CD4-positive, alpha-beta T cell treated with Interleukin-17A for 4 hours (primary cell): Measurements from ENCODE around the gene SFTPB.
"Not testable (repeated sequence)": the region's sequence is repeated elsewhere in the genome, so short reads cannot be mapped to it uniquely, and the experiment has no call there.

Experiments
- DNase-seq: peaks from one replicate; pipeline ENCODE4 v3.0.0-alpha.2; 2020; ENCODE audit warnings: mixed read lengths

SFTPB gene

DNA sequence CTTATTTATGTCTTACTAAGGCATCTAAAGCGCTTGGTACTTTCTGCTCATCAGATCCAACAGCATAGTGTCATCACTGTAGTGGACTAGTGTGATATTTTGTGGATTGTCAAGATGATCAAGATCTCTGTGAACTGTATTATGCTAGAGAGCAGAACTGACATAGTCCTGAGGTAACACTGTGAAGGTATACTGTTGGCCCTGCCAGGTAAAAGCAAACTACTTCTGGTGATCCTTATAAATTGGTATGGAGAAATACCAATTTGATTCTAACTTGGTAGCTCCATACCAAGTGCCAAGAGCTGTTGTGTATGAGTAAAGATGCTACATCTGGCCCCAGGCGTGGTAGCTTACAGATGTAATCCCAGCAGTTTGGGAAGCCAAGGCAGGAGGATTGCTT, 15.9 kb downstream of the SFTPB start:
- DNase-seq, result no peak

DNA sequence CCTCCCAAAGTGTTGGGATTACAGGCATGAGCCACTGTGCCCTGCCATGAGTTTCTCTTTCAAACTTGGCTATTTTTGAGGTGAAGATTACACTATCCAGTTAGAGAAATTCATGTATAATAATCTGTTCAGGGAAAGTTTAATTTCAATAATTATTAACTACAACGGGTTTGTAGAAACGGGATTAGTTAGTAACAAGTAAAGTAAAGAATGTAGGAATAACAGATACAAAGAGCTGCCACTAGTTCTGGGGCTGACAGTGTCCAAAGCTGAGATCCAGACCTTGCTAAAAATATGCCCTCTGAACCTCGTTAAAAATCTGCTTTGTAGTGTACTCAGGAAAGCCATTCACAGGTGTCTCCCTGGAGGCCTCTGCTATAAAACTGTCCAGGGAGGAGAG, 16.9 kb downstream of the SFTPB start:
- no peak for DNase-seq

- DNase-seq, result no peak
These were observed 17.5 kb downstream of the SFTPB start for GRCh38 chr2:85650456-85650855.

GRCh38 chr2:85649201-85650190, 18.5 kb downstream of the SFTPB start:
- no peak for DNase-seq

DNA sequence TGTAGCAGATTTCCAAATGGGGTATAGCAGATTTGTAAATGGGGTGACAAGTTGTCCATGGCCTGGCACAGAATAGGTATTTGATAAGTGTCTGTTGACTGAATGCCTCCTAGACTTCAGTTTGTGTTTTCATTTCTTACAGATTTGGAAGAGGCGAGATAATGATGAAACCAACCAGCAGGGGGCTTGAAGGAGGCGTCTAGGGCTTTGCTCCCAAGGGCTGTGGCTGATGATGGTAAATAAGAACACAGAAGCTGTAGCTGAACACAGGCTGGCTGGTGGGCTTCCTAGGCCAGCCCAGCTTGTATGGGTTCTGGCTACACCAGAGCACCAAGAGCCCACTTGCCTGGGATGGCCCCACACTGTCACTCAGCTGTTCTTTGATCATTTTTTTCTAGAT, 19.4 kb downstream of the SFTPB start:
- DNase-seq, result no peak

GRCh38 chr2:85647823-85648526, 20.0 kb downstream of the SFTPB start:
- no peak for DNase-seq

DNA sequence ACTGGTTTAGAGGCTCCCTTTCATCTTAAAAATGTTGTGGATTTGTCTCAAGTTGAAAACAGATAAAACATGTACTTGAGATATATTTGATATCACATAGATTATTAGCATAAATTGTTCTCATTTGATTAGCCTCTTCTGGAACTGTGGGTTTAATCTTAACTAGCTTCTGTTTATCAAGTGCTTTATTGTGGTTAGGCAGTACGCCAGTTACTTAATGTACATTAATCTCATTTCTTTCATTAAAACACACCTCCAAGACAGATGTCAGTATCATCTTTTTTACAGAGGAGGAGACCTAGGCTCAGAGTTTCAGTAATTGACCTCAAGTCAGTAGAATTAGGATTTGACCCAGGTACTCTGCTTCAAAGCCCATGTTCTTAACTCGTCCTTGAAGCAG, 21.8 kb downstream of the SFTPB start:
- DNase-seq, result no peak

- DNase-seq, result no peak
These were observed 23.1 kb downstream of the SFTPB start for GRCh38 chr2:85644909-85645308.

DNA sequence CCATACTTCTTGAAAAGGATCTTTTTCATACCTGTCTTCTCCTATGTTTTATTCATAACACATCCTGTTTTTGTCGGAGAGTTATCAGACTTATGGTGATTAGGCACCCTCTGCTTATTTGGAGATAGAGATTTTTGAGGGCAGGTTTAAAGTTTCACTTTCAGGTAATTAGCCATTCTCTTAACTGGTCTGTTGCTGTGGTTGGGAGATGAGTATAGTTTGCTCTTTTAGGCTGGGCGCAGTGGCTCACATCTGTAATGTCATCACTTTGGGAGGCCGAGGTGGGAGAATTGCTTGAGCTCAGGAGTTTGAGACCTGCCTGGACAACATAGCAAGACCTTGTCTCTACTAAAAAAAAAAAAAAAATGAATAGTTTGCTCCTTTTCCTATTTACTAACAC, 25.3 kb downstream of the SFTPB start:
- DNase-seq, result no peak

- DNase-seq, result no peak
These were observed 32.4 kb downstream of the SFTPB start for GRCh38 chr2:85635636-85636035.

DNA sequence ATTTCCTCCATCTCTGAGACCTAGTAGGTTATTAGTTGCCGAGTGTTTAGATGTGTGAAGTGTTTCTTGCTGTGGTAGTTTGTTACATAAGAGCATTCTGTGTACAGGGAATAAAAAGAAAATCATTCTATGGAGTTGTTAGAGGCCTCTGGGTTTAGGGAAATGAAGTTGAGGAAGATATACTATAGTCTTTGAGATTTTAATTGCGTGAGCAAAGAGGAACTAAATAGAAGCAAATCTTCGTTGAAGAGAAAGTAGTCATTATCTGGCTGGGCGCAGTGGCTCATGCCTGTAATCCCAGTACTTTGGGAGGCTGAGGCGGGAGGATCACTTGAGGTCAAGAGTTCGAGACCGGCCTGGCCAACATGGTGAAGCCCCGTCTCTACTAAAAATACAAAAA, 33.0 kb downstream of the SFTPB start:
- no peak for DNase-seq

DNA sequence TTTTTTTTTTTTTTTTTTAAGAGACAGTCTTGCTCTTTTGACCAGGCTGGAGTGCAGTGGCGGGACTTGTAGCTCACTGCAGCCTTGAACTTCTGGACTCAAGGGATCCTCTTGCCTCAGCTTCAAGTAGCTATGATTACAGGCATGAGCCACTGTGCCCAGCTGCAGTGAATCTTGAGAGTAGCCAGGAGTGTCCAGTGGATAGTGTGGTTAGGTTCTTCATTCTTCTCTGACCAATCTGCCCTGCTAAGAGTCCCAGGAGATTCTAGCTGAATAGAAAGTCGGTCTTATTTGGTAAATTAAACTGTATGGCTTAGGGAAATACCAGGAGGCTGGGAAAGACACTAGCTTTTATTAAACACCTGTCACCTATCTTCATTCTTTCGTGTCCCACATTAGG, 36.7 kb downstream of the SFTPB start:
- DNase-seq, result no peak

DNA sequence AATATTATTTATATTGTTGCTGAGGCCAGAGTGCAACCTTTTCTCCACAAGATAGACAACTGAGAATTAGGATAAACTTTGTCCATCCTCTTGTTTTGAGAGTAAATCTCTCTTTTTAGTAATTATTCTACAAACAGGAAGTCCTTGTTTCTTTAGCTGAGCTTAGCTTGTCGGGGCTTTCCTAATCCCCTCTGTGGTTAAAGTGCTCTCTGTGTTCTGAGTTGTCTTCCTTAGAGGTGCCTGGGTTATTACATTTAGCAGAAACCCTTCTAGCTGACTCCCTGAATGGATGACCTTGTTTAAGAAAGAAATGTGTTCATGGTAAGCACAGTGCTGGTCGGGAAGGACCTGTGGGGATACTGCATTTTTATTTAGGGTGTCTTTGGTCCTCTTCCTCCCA, 39.3 kb downstream of the SFTPB start:
- no peak for DNase-seq

GRCh38 chr2:85623991-85624390, 44.0 kb downstream of the SFTPB start:
- DNase-seq, result no peak

DNA sequence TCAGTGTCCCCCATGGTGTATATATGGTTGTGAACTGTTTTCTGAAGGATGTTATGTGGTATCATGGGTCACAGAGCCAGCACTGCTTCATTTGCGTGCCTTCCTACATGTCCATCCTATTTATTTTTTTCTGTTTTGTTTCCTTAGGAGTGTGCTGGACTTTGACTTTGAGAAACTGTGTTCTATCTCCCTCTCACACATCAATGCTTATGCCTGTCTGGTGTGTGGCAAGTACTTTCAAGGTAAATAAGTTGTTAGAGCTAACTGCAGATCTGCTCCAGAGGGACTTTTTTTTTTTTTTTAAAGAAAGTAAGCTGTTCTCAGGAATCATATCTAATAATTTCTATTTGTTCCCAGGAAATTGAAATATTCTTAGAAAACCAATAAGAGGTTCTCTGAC, 46.7 kb downstream of the SFTPB start:
- DNase-seq, result no peak

DNA sequence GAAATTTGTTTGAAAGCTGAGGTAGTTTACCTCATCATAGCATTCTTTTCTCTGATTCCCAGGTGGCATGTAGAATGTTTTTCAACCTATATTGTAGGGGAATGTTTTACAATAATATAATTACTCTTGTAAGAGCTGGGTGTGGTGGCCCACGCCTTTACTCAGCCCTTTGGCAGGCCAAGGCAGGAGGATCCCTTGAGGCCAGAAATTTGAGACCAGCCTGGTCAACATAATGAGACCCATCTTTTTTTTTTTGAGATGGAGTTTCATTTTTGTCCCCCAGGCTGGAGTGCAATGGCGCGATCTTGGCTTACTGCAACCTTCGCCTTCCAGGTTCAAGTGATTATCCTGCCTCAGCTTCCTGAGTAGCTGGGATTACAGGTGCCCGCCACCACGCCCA, 48.4 kb downstream of the SFTPB start:
- DNase-seq, result no peak

GRCh38 chr2:85617723-85618122, 50.3 kb downstream of the SFTPB start:
- not testable (repeated sequence) for DNase-seq

- DNase-seq, result no peak
These were observed 52.6 kb downstream of the SFTPB start for GRCh38 chr2:85615413-85615728.

- not testable (repeated sequence) for DNase-seq
These were observed 53.2 kb downstream of the SFTPB start for GRCh38 chr2:85614757-85615156.

DNA sequence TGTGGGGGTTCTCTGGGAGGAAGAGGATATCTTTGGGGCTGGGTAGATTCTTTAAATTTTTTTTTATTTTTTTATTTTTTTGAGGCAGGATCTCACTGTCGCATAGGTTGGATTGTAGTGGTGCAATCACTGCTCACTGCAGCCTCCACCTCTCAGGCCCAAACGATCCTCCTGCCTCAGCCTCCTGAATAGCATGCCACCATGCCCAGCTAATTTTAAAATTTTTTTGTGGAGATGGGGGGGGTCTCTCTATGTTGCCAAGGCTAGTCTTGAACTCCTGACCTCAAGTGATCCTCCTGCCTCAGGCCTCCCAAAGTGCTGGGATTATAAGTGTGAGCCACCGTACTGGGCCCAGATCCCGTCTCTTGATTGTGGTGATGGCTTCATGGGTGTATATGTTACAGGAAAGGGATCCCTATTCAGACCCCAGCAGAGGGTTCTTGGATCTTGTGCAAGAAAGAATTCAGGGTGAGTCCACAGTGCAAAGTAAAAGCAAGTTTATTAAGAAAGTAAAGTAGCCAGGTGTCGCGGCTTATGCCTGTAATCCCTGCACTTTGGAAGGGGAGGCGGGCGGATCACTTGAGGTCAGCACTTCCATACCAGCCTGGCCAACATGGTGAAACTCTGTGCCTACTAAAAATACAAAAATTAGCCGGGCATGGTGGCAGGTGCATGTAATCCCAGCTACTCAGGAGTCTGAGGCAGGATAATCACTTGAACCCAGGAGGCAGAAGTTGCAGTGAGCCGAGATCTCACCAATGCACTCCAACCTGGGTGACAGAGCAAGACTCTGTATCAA, 54.1 kb downstream of the SFTPB start:
- no peak for DNase-seq

DNA sequence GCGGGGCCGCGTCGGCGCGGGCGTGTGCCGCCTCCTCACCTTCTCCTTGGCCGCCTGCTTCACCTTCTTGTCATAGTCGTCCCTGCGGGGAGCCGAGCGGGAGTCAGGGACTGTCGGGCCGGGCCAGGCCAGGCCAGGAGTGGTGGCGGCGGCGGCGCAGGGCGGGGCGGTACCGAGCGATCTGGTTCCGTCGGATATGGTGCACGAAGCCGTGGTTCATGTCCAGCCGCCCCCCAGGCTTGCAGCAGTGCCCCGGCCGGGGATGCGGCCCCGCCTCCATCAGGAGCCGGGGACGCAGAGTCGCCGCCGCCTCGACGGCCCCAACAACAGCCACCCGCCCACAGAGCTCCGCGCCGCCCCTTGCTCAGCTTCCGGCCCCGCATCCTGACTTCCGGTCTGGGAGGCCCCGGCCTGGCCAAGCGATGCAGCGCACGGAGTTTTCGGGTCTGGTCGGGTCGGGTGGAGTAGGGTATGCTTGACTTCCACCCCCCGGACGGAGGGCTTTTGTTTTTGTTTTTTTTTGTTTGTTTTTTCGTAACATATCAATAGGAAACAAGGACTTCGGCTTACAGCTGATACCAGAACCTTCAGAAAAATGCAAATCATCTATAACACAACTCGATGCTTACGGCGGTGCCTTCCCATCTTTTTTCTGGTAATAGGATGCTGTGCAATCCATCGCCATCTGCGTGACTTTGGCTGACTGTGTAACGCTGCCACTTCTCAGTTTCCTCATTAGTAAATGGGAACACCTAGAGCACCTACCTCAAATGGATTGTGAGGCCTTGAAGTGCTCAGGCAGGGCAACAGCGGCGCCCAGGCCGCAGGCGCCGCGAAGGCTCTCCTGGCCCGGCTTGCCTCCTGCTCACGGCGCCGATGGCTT, 56.1 kb downstream of the SFTPB start, which contains the start of gene C2orf68:
C2orf68 (minus strand) TSS at position 362 of the 883 bp plus-strand sequence; CDS start at position 280, 82 bp downstream.
- peak; percentile 88 for DNase-seq

GRCh38 chr2:85611217-85611704, 56.7 kb downstream of the SFTPB start:
- DNase-seq, result no peak
